Uterus (tissue), 2 donors: ENCODE data around the gene FIBIN.

Experiments used
- CTCF ChIP-seq, 4 experiments: fragments of 200-600 bp in 2 of 4; fragments of 450-650 bp in 2 of 4; sonication (generic) in 2 of 4; IDR thresholded peaks; one replicate each; pipeline ENCODE4 v1.5.1; 2016 to 2019; ENCODE audit warnings: antibody characterized with exemption in 4 of 4, mild to moderate bottlenecking in 2 of 4, moderate library complexity in 1 of 4
- POLR2A ChIP-seq, 2 donors: fragments of 450-650 bp; IDR thresholded peaks; one replicate each; pipeline ENCODE4 v1.6.1; 2016; ENCODE audit warnings: antibody characterized with exemption in 2 of 2, mild to moderate bottlenecking in 1 of 2, moderate library complexity in 1 of 2

GRCh38 chr11:26987272-26987671 lies 6.6 kb upstream of the FIBIN start:
- TF ChIP-seq CTCF (IDR thresholded peaks at IDR 0.05): no peak
- TF ChIP-seq POLR2A (IDR thresholded peaks at IDR 0.05): no peak
